Renal cortex interstitium (tissue), 15 donors: ENCODE results near the gene DCAF4. TPM values are rescaled to one million over a fixed set of nuclear protein-coding genes. Genes with fewer than 3 reads are reported as not detected.

Experiments used
- DNase-seq, 11 donors: peaks; one replicate each; pipeline ENCODE4 v3.0.0-alpha.2; 2013; ENCODE audit warnings: low read depth in 9 of 11, low spot score in 4 of 11; ENCODE audit errors: extremely low read depth in 1 of 11
- long read RNA-seq, 16 experiments: transcript quantifications; one replicate each; lab custom pipeline, GENCODE V29; 2026
- polyA plus RNA-seq, 3 donors: library from polyadenylated mRNA; unstranded; fragments of 120-200 nt; gene quantifications; one replicate each; pipeline ENCODE4 v1.2.1, GENCODE V29; 2013; ENCODE audit not compliant: insufficient read length in 3 of 3

Gene DCAF4
- polyA plus RNA-seq = 10 to 100 TPM; 14.7 to 21.8 (median 19.1) TPM
- long read RNA-seq, donor 1 = 0 reads
- long read RNA-seq, donor 2, partial matches to known transcripts = 0 of 1 reads
- long read RNA-seq, donor 2, other reads (novel, unspliced or antisense) = 0 of 1 reads
- long read RNA-seq, donor 3 = 0 reads
- long read RNA-seq, donor 4 = 0 reads
- long read RNA-seq, donor 5 = 0 reads
- long read RNA-seq, donor 6 = 0 reads
- long read RNA-seq, donor 7, partial matches to known transcripts = 0 of 2 reads
- long read RNA-seq, donor 7, other reads (novel, unspliced or antisense) = 0 of 2 reads
- long read RNA-seq, donor 8 = 0 reads
- long read RNA-seq, donor 9, partial matches to known transcripts = 0 of 1 reads
- long read RNA-seq, donor 9, other reads (novel, unspliced or antisense) = 0 of 1 reads
- long read RNA-seq, donor 10 = 0 reads
- long read RNA-seq, donor 11 = 0 reads
- long read RNA-seq, donor 12 = 0 reads
- long read RNA-seq, donor 13 = 0 reads
- long read RNA-seq, donor 14 = 0 reads
- long read RNA-seq, donor 15, partial matches to known transcripts = 0 of 1 reads
- long read RNA-seq, donor 15, other reads (novel, unspliced or antisense) = 0 of 1 reads
- long read RNA-seq, donor 16 = 0 reads

GRCh38 chr14:72926292-72927028 lies at the start of gene DCAF4:
DCAF4 (plus strand) TSS chr14:72926464; CDS start chr14:72937979, 11,515 bp downstream.
- peak in 10 of 11 donors; percentile 88 to 98 (median 95) for DNase-seq

GRCh38 chr14:72876710-72877063 lies 49.6 kb upstream of the DCAF4 start:
- no peak for DNase-seq

GRCh38 chr14:72878746-72879145 lies 47.5 kb upstream of the DCAF4 start:
- no peak for DNase-seq

- no peak for DNase-seq
Measured at GRCh38 chr14:72879431-72879830, 46.8 kb upstream of the DCAF4 start.

- no peak for DNase-seq
Measured at GRCh38 chr14:72880164-72880563, 46.1 kb upstream of the DCAF4 start.

DNA sequence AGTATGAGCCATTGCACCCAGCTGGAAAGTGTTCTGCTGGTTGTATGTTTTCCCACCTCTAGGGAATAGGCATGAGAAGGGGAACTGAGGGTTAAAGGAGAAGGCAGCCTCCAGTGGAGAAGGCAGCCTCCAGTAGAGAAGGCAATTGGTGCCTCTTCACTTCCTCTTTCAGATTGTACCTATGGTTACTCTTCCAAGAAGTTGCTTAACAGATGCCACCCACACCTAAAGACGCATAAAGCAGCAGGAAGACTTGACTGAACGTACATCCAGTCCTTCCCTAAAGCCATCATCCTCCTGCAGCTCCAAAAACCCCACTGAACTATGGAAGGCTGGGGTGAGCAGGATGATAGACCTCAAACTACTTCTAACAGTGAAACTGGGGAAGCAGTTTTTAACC lies 45.4 kb upstream of the DCAF4 start:
- DNase-seq = no peak

- DNase-seq = no peak
Measured at GRCh38 chr14:72881543-72881942, 44.7 kb upstream of the DCAF4 start.

DNA sequence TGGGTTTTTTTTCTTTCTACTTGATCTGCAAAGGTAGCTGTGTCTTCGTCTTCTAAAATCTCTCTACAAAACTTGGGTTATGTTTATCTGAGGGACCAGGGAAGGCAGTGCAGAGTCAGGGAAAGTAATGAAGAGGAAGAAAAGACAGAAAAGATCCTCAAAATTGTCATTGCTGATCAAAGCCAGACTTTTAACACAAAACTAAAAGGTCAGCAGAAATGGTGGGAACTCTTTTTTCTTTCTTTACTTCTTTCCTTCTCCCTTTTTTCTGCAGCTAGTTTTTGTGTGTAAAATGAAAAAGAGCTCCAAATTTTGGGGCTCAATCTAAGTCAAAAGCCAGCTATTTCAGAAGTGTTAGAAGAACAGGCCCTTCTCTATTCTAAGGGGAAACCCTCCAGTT lies 44.2 kb upstream of the DCAF4 start:
- DNase-seq = no peak

- DNase-seq = no peak
Measured at GRCh38 chr14:72882463-72882862, 43.8 kb upstream of the DCAF4 start.

DNA sequence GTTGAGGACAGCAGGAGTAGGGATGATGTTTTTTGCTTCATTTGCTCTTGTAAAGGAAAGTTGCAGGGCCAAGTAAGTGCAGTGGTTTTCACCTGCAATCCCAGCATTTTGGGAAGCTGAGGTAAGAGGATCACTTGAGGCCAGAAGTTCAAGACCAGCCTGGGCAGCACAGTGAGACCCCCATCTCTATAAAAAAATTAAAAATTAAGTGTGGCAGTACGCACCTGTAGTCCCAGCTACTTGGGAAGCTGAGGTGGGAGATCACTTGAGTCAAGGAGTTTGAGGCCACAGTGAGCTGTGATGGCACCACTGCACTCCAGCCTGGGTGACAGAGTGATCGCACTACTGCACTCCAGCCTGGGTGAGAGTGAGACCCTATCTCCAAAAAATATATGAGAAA lies 43.2 kb upstream of the DCAF4 start:
- no peak for DNase-seq

- DNase-seq = no peak
Measured at GRCh38 chr14:72883961-72884360, 42.3 kb upstream of the DCAF4 start.

- DNase-seq = no peak
Measured at GRCh38 chr14:72884386-72884785, 41.9 kb upstream of the DCAF4 start.

- DNase-seq = no peak
Measured at GRCh38 chr14:72887514-72887913, 38.8 kb upstream of the DCAF4 start.

DNA sequence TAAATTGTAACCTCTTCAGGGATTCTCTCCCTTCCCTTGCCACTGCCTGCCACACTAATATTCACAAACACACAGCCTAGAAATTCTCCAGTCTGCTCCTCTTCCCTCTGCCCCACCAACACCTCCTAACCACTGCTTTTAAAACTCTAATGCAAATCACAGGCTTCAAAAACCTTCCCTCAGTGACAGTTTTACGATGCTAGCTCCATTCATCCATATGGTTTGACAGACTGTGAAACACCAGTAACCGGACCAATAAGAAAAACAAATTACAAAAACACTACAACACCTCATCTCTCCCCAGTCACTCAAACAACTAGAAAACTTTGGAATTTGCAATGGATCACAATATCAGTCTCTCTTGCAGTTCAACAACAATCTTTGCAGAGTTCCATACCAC lies 38.1 kb upstream of the DCAF4 start:
- DNase-seq = peak in 3 of 11 donors; percentile 55 to 80 (median 65)

- DNase-seq = no peak
Measured at GRCh38 chr14:72888636-72889201, 37.5 kb upstream of the DCAF4 start.

GRCh38 chr14:72889366-72889765 lies 36.9 kb upstream of the DCAF4 start:
- DNase-seq = no peak

GRCh38 chr14:72891666-72892102 lies 34.6 kb upstream of the DCAF4 start:
- no peak for DNase-seq

GRCh38 chr14:72892103-72892878 lies 34.0 kb upstream of the DCAF4 start:
- no peak for DNase-seq
